ENCODE results near the gene IGF2BP2. TPM values are rescaled to one million over a fixed set of nuclear protein-coding genes. Genes with fewer than 3 reads are reported as not detected.

IGF2BP2 gene
- total RNA-seq, 1 experiment from 2014 or later = 75.9 TPM

DNA sequence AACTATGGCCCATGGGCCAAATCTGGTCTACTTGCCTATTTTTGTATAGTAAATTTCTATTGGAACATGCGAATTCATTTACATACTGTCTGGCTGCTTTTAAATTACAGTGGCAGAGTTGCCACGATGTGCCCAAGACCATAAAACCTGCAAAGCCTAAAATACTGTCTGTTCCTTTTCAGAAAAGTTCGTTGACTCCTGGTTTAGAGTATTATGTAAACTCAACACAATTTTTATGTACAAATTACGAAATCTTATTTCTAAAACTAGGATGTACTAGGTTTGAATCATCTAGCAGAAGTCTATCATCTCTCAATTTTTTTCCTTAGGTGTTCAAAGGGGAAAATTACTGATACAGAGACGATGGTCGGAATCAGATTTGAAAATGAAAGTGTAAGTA is 211.8 kb downstream of the IGF2BP2 start:
- no peaks in the 10 kb centered on the region for H3K9me3 ChIP-seq
- Mint-ChIP-seq H3K36me3 (ENCODE audit: insufficient read depth, unreplicated experiment) (peaks cover 43% of the 10 kb centered on the region), H3K27ac (ENCODE audit: unreplicated experiment) (no peak overlapping the region), H3K4me3 (ENCODE audit: unreplicated experiment) (no peak overlapping the region), H3K9me3 (ENCODE audit: unreplicated experiment) (no peaks in the 10 kb centered on the region), H3K4me1 (ENCODE audit: low read depth, unreplicated experiment) (no peaks in the 10 kb centered on the region), H3K27me3 (ENCODE audit: insufficient read depth, unreplicated experiment) (no peaks in the 10 kb centered on the region)
- no peak overlapping the region for H3K4me3 ChIP-seq (ENCODE audit: low read depth, low read length)
- TF ChIP-seq, protein P1, sequence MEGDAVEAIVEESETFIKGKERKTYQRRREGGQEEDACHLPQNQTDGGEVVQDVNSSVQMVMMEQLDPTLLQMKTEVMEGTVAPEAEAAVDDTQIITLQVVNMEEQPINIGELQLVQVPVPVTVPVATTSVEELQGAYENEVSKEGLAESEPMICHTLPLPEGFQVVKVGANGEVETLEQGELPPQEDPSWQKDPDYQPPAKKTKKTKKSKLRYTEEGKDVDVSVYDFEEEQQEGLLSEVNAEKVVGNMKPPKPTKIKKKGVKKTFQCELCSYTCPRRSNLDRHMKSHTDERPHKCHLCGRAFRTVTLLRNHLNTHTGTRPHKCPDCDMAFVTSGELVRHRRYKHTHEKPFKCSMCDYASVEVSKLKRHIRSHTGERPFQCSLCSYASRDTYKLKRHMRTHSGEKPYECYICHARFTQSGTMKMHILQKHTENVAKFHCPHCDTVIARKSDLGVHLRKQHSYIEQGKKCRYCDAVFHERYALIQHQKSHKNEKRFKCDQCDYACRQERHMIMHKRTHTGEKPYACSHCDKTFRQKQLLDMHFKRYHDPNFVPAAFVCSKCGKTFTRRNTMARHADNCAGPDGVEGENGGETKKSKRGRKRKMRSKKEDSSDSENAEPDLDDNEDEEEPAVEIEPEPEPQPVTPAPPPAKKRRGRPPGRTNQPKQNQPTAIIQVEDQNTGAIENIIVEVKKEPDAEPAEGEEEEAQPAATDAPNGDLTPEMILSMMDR (IDR thresholded peaks at IDR 0.05; ENCODE audit: insufficient read depth in 1 of 2, low read depth in 1 of 2, low read length in 1 of 2, severe bottlenecking in 1 of 2, unreplicated experiment in 1 of 2) = no peak
- intact Hi-C loops (cut with micrococcal nuclease; ENCODE audit: unreplicated experiment) = no loop called here
- POLR2A ChIA-PET = no interaction called here
- CTCF ChIA-PET = no interaction called here
- H3K27me3 ChIP-seq (replicated peaks; ENCODE audit: control insufficient read depth, insufficient read depth, low read length) = no peaks in the 10 kb centered on the region
- no peaks in the 10 kb centered on the region; the same call in 1 of the 2 replicates for H3K36me3 ChIP-seq (ENCODE audit: control insufficient read depth, insufficient read depth, low read length)
- no TSS peak for BruUV-seq (replicated peaks)
- no peak for DNase-seq
- H3K4me1 ChIP-seq = no peaks in the 10 kb centered on the region

DNA sequence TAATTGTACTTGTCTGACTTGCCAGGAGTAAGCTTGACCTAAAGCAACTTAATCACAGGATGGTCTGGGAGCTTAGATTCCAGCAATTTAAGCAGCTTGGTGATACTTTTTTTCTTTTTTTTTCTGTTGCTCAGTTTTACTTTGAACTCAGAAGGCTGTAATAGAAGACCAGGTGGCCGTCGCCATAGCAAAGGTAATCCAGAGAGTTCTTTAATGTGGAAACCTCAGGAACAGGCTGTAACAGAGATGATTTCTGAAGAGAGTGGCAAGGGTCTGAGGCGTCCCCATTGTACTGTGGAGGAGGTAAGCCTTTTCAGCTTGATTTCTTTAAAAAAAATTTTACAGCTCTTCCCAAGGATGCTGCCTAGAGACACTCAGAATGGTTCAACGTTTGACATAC is 218.6 kb downstream of the IGF2BP2 start:
- Mint-ChIP-seq H3K9me3 (ENCODE audit: unreplicated experiment) (no peaks in the 10 kb centered on the region), H3K27me3 (ENCODE audit: insufficient read depth, unreplicated experiment) (no peaks in the 10 kb centered on the region), H3K4me1 (ENCODE audit: low read depth, unreplicated experiment) (no peaks in the 10 kb centered on the region), H3K4me3 (ENCODE audit: unreplicated experiment) (no peak overlapping the region), H3K36me3 (ENCODE audit: insufficient read depth, unreplicated experiment) (peaks cover 59% of the 10 kb centered on the region), H3K27ac (ENCODE audit: unreplicated experiment) (no peak overlapping the region)
- Histone ChIP-seq H3K27me3 (replicated peaks; ENCODE audit: control insufficient read depth, insufficient read depth, low read length) (no peaks in the 10 kb centered on the region), H3K9me3 (no peaks in the 10 kb centered on the region), H3K36me3 (ENCODE audit: control insufficient read depth, insufficient read depth, low read length) (no peaks in the 10 kb centered on the region; the same call in 1 of the 2 replicates), H3K4me3 (ENCODE audit: low read depth, low read length) (no peak overlapping the region), H3K4me1 (no peaks in the 10 kb centered on the region)
- TF ChIP-seq, protein P1 (IDR thresholded peaks at IDR 0.05; ENCODE audit: insufficient read depth in 1 of 2, low read depth in 1 of 2, low read length in 1 of 2, severe bottlenecking in 1 of 2, unreplicated experiment in 1 of 2) = no peak
- ChIA-PET POLR2A (no interaction called here), CTCF (interaction anchor here (0.6 kb wide), 1 partner anchor 19 kb away, joined by 4 read pairs; no protein-coding TSS in a partner anchor)
- intact Hi-C loops (cut with micrococcal nuclease; ENCODE audit: unreplicated experiment) = no loop called here
- no TSS peak for BruUV-seq (replicated peaks)
- no peak for DNase-seq

DNA sequence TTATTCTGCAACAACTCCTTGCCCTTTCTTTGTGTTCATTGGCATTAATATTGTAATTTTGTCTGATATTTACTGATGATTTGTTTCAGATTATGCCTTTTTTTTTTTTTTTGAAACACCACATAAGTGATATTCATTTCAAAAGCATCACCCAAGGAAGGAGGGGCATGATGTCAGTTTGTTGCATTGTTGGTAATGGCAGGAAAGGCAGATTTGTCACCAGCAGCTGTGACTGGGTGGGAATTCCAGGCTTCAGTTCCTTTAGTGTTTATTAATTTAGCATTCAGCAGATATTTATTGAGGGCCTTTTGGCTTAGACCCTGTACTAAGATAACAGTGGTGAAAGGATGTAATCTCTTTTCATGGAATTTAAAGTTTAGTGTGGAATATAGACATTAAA is 219.3 kb downstream of the IGF2BP2 start:
- intact Hi-C loops (cut with micrococcal nuclease; ENCODE audit: unreplicated experiment) = no loop called here
- Mint-ChIP-seq H3K4me1 (ENCODE audit: low read depth, unreplicated experiment) (no peaks in the 10 kb centered on the region), H3K36me3 (ENCODE audit: insufficient read depth, unreplicated experiment) (peaks cover 59% of the 10 kb centered on the region), H3K27me3 (ENCODE audit: insufficient read depth, unreplicated experiment) (no peaks in the 10 kb centered on the region), H3K9me3 (ENCODE audit: unreplicated experiment) (no peaks in the 10 kb centered on the region), H3K27ac (ENCODE audit: unreplicated experiment) (no peak overlapping the region), H3K4me3 (ENCODE audit: unreplicated experiment) (no peak overlapping the region)
- CTCF ChIA-PET = no interaction called here
- H3K27me3 ChIP-seq (replicated peaks; ENCODE audit: control insufficient read depth, insufficient read depth, low read length) = no peaks in the 10 kb centered on the region
- no peaks in the 10 kb centered on the region for H3K9me3 ChIP-seq
- H3K36me3 ChIP-seq (ENCODE audit: control insufficient read depth, insufficient read depth, low read length) = no peaks in the 10 kb centered on the region; the same call in 1 of the 2 replicates
- BruUV-seq (replicated peaks) = no TSS peak
- POLR2A ChIA-PET = no interaction called here
- H3K4me1 ChIP-seq = no peaks in the 10 kb centered on the region
- H3K4me3 ChIP-seq (ENCODE audit: low read depth, low read length) = no peak overlapping the region
- TF ChIP-seq, protein P1 (IDR thresholded peaks at IDR 0.05; ENCODE audit: insufficient read depth in 1 of 2, low read depth in 1 of 2, low read length in 1 of 2, severe bottlenecking in 1 of 2, unreplicated experiment in 1 of 2) = no peak
- no peak for DNase-seq
